Left lung (tissue), 10 donors: ENCODE measurements around the gene ARHGEF16. TPM values are rescaled to one million over a fixed set of nuclear protein-coding genes. Genes with fewer than 3 reads are reported as not detected.

Experiments
- ATAC-seq: fragments of 200-7000 bp; cut with Tn5 transposase; one replicate; pipeline ENCODE4 v1.9.1; 2020; ENCODE audit warnings: moderate library complexity
- DNase-seq, 4 donors: peaks; one replicate each; pipeline ENCODE4 v3.0.0-alpha.2; 2013 to 2020
- H3K27ac ChIP-seq, 2 donors: fragments of 200-600 bp; sonication (generic) in 1 of 2; one replicate each; pipeline versions ENCODE4 v1.5.0 to v1.8.0; 2020 to 2021
- H3K27me3 ChIP-seq, 2 donors: fragments of 200-600 bp; sonication (generic) in 1 of 2; one replicate each; pipeline versions ENCODE4 v1.5.0 to v1.8.0; 2020 to 2021
- H3K36me3 ChIP-seq, 2 donors: fragments of 200-600 bp; sonication (generic) in 1 of 2; one replicate each; pipeline versions ENCODE4 v1.5.0 to v1.8.0; 2020 to 2021
- H3K4me1 ChIP-seq, 2 donors: fragments of 200-600 bp; one replicate each; pipeline ENCODE4 v1.8.0; 2021
- H3K4me3 ChIP-seq, 2 donors: fragments of 200-600 bp; sonication (generic) in 1 of 2; one replicate each; pipeline versions ENCODE4 v1.5.0 to v1.8.0; 2020 to 2021; ENCODE audit warnings: mild to moderate bottlenecking in 1 of 2
- H3K9me3 ChIP-seq, 2 donors: fragments of 200-600 bp; sonication (generic) in 1 of 2; one replicate each; pipeline versions ENCODE4 v1.5.0 to v1.8.0; 2020 to 2021
- CTCF ChIP-seq, 2 donors: fragments of 200-600 bp; sonication (generic) in 1 of 2; IDR thresholded peaks; one replicate each; pipeline versions ENCODE4 v1.5.0 to v1.8.0; 2021; ENCODE audit warnings: antibody characterized with exemption in 2 of 2
- intact Hi-C, 2 donors: fragments of 100-400 bp; cut with DNase I; formaldehyde crosslinking; loops; one replicate each; pipeline versions ENCODE4 v1.11.2 to v1.14.2; 2022
- polyA plus RNA-seq, 6 donors: library from polyadenylated mRNA; unstranded; fragments of 120-200 nt; gene quantifications; one replicate each; pipeline ENCODE4 v1.2.1, GENCODE V29; 2013; ENCODE audit not compliant: insufficient read length in 6 of 6
- total RNA-seq, 2 donors: library from RNA; stranded (reverse); fragmentation: NEBNext Ultra II Directional; extraction: Animal tissue kit (Norgen Biotek cat#: 25700); gene quantifications; one replicate each; pipeline ENCODE4 v1.2.1, GENCODE V29; 2021
- donor health status: DM: no; HTN: yes; CAD: no.
- donor health status: DM: no; HTN: no; CAD: no.

ARHGEF16 gene
- total and polyA plus RNA-seq, 8 donors: 8.3 to 11.8 (median 9.7) TPM

GRCh38 chr1:3465935-3466321 lies 11.5 kb downstream of the ARHGEF16 start:
- DNase-seq: peak in 2 of 4 donors; percentile 24 to 61
- H3K9me3 ChIP-seq: no peaks in the 10 kb centered on the region
- H3K4me3 ChIP-seq: no peak overlapping the region
- no peak for ATAC-seq
- no peaks in the 10 kb centered on the region for H3K4me1 ChIP-seq
- intact Hi-C loops: no loop called here
- no peak overlapping the region for H3K27ac ChIP-seq
- TF ChIP-seq CTCF (IDR thresholded peaks at IDR 0.05): no peak
- H3K36me3 ChIP-seq: no peaks in the 10 kb centered on the region
- H3K27me3 ChIP-seq: no peaks in the 10 kb centered on the region

GRCh38 chr1:3466366-3467075 lies 12.1 kb downstream of the ARHGEF16 start:
- Histone ChIP-seq H3K4me3 (no peak overlapping the region), H3K36me3 (no peaks in the 10 kb centered on the region), H3K9me3 (no peaks in the 10 kb centered on the region), H3K27me3 (no peaks in the 10 kb centered on the region), H3K27ac (no peak overlapping the region), H3K4me1 (peaks cover 0 to 4% of the 10 kb centered on the region in 2 donors)
- no peak for TF ChIP-seq CTCF (IDR thresholded peaks at IDR 0.05)
- DNase-seq: peak in 1 of 4 donors; percentile 55
- intact Hi-C loops: no loop called here
- no peak for ATAC-seq

GRCh38 chr1:3467096-3468036 lies 12.9 kb downstream of the ARHGEF16 start:
- no peak for TF ChIP-seq CTCF (IDR thresholded peaks at IDR 0.05)
- H3K4me1 ChIP-seq: peaks cover 0 to 4% of the 10 kb centered on the region in 2 donors
- no peaks in the 10 kb centered on the region for H3K27me3 ChIP-seq
- H3K36me3 ChIP-seq: no peaks in the 10 kb centered on the region
- H3K9me3 ChIP-seq: no peaks in the 10 kb centered on the region
- no peak overlapping the region for H3K4me3 ChIP-seq
- DNase-seq (peak in 1 of 4 donors; percentile 72), ATAC-seq (no peak)
- H3K27ac ChIP-seq: no peak overlapping the region
- intact Hi-C loops: no loop called here

- intact Hi-C loops: no loop called here
- ATAC-seq (no peak), DNase-seq (peak in 2 of 4 donors; percentile 29 to 74)
- Histone ChIP-seq H3K27ac (no peak overlapping the region), H3K36me3 (no peaks in the 10 kb centered on the region), H3K27me3 (no peaks in the 10 kb centered on the region), H3K4me1 (peaks cover 0 to 4% of the 10 kb centered on the region in 2 donors), H3K9me3 (no peaks in the 10 kb centered on the region), H3K4me3 (no peak overlapping the region)
- no peak for TF ChIP-seq CTCF (IDR thresholded peaks at IDR 0.05)
Measured at GRCh38 chr1:3468236-3469103, 14.0 kb downstream of the ARHGEF16 start.
